ENCODE data around the gene NUF2. TPM values are rescaled to one million over a fixed set of nuclear protein-coding genes. Genes with fewer than 3 reads are reported as not detected.

The NUF2 gene
- total RNA-seq, 1 experiment from 2014 or later, result 62.1 TPM

DNA sequence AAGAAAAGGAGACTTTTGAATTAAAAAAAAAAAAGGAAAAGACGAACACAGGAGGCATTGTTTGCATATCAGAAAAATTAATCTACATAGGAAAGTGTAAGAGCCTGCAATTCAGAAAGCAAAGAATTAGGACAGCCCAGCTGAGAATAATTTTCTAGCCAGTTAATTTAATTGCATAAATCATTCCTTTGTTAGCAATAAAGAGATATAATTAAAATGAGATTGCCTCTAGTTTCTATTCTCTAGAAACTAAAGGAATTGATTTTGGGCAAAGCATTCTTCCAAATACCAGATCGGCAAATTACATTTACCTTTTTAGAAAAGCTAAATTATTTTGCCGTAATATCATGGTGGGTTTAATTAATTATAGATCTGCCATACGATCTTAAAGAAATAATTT, 46.0 kb downstream of the NUF2 start:
- POLR2A ChIA-PET (ENCODE audit: unreplicated experiment), result no interaction called here
- no peaks in the 10 kb centered on the region for H3K36me3 ChIP-seq (ENCODE audit: low read depth, low read length)
- ATAC-seq (no peak), DNase-seq (no peak)
- no peak overlapping the region for H3K4me2 ChIP-seq (ENCODE audit: low read length)
- no peaks in the 10 kb centered on the region for H3K9me2 ChIP-seq (replicated peaks; ENCODE audit: low read length)
- no peaks in the 10 kb centered on the region for H4K20me1 ChIP-seq (ENCODE audit: low read length)
- no peaks in the 10 kb centered on the region for H3F3A ChIP-seq (ENCODE audit: low read length, unreplicated experiment)
- intact Hi-C loops (cut with micrococcal nuclease), result no loop called here
- H3K9me3 ChIP-seq (ENCODE audit: low read length), result no peaks in the 10 kb centered on the region
- no peak overlapping the region for H3K9ac ChIP-seq (ENCODE audit: low read length)
- H3K79me2 ChIP-seq (ENCODE audit: low read length), result no peaks in the 10 kb centered on the region
- CTCF ChIA-PET, result no interaction called here
- no peak overlapping the region for H3K27ac ChIP-seq (ENCODE audit: low read length)
- H2AFZ ChIP-seq (ENCODE audit: low read length), result no peak overlapping the region
- TF ChIP-seq EZH2phosphoT487 (IDR thresholded peaks at IDR 0.05; ENCODE audit: borderline replicate concordance, low read length) (no peak), EZH2 (IDR thresholded peaks at IDR 0.05; ENCODE audit: low read length, unreplicated experiment) (no peak)
- TF ChIP-seq, protein P1, sequence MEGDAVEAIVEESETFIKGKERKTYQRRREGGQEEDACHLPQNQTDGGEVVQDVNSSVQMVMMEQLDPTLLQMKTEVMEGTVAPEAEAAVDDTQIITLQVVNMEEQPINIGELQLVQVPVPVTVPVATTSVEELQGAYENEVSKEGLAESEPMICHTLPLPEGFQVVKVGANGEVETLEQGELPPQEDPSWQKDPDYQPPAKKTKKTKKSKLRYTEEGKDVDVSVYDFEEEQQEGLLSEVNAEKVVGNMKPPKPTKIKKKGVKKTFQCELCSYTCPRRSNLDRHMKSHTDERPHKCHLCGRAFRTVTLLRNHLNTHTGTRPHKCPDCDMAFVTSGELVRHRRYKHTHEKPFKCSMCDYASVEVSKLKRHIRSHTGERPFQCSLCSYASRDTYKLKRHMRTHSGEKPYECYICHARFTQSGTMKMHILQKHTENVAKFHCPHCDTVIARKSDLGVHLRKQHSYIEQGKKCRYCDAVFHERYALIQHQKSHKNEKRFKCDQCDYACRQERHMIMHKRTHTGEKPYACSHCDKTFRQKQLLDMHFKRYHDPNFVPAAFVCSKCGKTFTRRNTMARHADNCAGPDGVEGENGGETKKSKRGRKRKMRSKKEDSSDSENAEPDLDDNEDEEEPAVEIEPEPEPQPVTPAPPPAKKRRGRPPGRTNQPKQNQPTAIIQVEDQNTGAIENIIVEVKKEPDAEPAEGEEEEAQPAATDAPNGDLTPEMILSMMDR (conservative IDR thresholded peaks at IDR 0.05; ENCODE audit: low read depth, low read length), result no peak
- H3K27me3 ChIP-seq (ENCODE audit: low read length), result peaks cover 55% of the 10 kb centered on the region
- no TSS peak for BruUV-seq (replicated peaks)
- H3K4me1 ChIP-seq (ENCODE audit: insufficient read depth, low read length), result no peaks in the 10 kb centered on the region
- H3K4me3 ChIP-seq (ENCODE audit: low read length), result no peak overlapping the region

DNA sequence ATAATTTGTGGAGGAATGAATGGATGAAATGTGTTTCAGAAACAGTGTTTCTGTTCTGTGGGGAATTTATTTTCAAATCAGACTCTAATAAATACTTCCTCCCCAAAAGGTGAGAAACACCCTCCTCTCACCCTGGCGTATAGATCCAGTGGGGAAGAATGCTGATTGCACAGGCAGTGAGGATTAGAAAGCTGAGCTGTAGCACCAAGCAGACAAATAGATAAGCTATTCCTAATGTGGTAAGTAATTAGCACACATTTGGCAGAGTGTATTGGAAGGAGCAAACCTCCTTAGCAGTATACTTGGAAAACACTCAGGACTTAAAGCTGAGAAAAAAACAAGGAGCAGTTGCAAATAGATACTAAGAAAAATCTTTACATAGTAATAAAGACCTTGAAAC, 50.8 kb downstream of the NUF2 start:
- POLR2A ChIA-PET (ENCODE audit: unreplicated experiment), result no interaction called here
- CTCF ChIA-PET, result no interaction called here
- H3K9me2 ChIP-seq (replicated peaks; ENCODE audit: low read length), result no peaks in the 10 kb centered on the region
- H3K27ac ChIP-seq (ENCODE audit: low read length), result no peak overlapping the region
- no peak overlapping the region for H3K4me3 ChIP-seq (ENCODE audit: low read length)
- intact Hi-C loops (cut with micrococcal nuclease), result no loop called here
- no peaks in the 10 kb centered on the region for H3K4me1 ChIP-seq (ENCODE audit: insufficient read depth, low read length)
- ATAC-seq (no peak), DNase-seq (no peak)
- no peaks in the 10 kb centered on the region for H3K36me3 ChIP-seq (ENCODE audit: low read depth, low read length)
- TF ChIP-seq EZH2phosphoT487 (IDR thresholded peaks at IDR 0.05; ENCODE audit: borderline replicate concordance, low read length) (no peak), EZH2 (IDR thresholded peaks at IDR 0.05; ENCODE audit: low read length, unreplicated experiment) (no peak)
- TF ChIP-seq, protein P1 (conservative IDR thresholded peaks at IDR 0.05; ENCODE audit: low read depth, low read length), result no peak
- no peaks in the 10 kb centered on the region for H3K9me3 ChIP-seq (ENCODE audit: low read length)
- peaks cover 50% of the 10 kb centered on the region for H3K27me3 ChIP-seq (ENCODE audit: low read length)
- no peaks in the 10 kb centered on the region for H3K79me2 ChIP-seq (ENCODE audit: low read length)
- no TSS peak for BruUV-seq (replicated peaks)
- no peak overlapping the region for H3K4me2 ChIP-seq (ENCODE audit: low read length)
- H2AFZ ChIP-seq (ENCODE audit: low read length), result no peak overlapping the region
- H4K20me1 ChIP-seq (ENCODE audit: low read length), result no peaks in the 10 kb centered on the region
- H3F3A ChIP-seq (ENCODE audit: low read length, unreplicated experiment), result no peaks in the 10 kb centered on the region
- no peak overlapping the region for H3K9ac ChIP-seq (ENCODE audit: low read length)

DNA sequence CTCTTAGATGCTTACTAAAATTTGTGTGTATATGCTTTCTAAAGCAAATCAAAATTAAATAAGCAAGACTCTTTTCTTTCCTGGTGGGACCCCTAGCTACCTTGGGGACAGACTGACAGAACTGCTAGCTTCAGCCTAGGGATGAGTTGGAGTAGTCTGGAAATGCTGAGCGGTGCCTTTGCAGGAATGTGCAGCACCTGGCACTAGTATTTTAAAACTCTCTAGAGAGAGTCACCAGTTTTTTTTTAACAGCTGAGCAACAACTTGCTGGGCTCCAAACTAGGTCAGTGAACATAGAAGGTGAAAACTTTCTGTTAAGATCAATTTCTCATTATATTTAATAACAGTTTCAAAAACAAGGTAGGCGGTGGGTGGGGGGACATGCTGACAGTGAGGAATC, 56.8 kb downstream of the NUF2 start:
- ChIA-PET POLR2A (ENCODE audit: unreplicated experiment) (no interaction called here), CTCF (no interaction called here)
- intact Hi-C loops (cut with micrococcal nuclease), result no loop called here

More for the DNA sequence above, 56.8 kb downstream of the NUF2 start:
- Histone ChIP-seq H3K4me1 (ENCODE audit: insufficient read depth, low read length) (peaks cover 6% of the 10 kb centered on the region; the same call in 1 of the 2 replicates), H4K20me1 (ENCODE audit: low read length) (no peaks in the 10 kb centered on the region), H3K9me2 (replicated peaks; ENCODE audit: low read length) (no peaks in the 10 kb centered on the region), H3K4me3 (ENCODE audit: low read length) (no peak overlapping the region), H3K79me2 (ENCODE audit: low read length) (no peaks in the 10 kb centered on the region), H3F3A (ENCODE audit: low read length, unreplicated experiment) (no peaks in the 10 kb centered on the region), H2AFZ (ENCODE audit: low read length) (no peak overlapping the region), H3K27me3 (ENCODE audit: low read length) (peaks cover 16% of the 10 kb centered on the region; the same call in 1 of the 2 replicates), H3K9me3 (ENCODE audit: low read length) (no peaks in the 10 kb centered on the region), H3K4me2 (ENCODE audit: low read length) (no peak overlapping the region), H3K36me3 (ENCODE audit: low read depth, low read length) (no peaks in the 10 kb centered on the region), H3K27ac (ENCODE audit: low read length) (no peak overlapping the region), H3K9ac (ENCODE audit: low read length) (no peak overlapping the region)
- no peak for TF ChIP-seq EZH2phosphoT487 (IDR thresholded peaks at IDR 0.05; ENCODE audit: borderline replicate concordance, low read length)
- TF ChIP-seq, protein P1 (conservative IDR thresholded peaks at IDR 0.05; ENCODE audit: low read depth, low read length), result no peak
- no peak for TF ChIP-seq EZH2 (IDR thresholded peaks at IDR 0.05; ENCODE audit: low read length, unreplicated experiment)
- no TSS peak for BruUV-seq (replicated peaks)
- ATAC-seq (peak; percentile 10), DNase-seq (no peak)

All from PC-3 (cell line).